ENCODE measurements around the gene TYSND1.
"Not testable (repeated sequence)": the region's sequence is repeated elsewhere in the genome, so short reads cannot be mapped to it uniquely, and the experiment has no call there.

Gene TYSND1, protein sequence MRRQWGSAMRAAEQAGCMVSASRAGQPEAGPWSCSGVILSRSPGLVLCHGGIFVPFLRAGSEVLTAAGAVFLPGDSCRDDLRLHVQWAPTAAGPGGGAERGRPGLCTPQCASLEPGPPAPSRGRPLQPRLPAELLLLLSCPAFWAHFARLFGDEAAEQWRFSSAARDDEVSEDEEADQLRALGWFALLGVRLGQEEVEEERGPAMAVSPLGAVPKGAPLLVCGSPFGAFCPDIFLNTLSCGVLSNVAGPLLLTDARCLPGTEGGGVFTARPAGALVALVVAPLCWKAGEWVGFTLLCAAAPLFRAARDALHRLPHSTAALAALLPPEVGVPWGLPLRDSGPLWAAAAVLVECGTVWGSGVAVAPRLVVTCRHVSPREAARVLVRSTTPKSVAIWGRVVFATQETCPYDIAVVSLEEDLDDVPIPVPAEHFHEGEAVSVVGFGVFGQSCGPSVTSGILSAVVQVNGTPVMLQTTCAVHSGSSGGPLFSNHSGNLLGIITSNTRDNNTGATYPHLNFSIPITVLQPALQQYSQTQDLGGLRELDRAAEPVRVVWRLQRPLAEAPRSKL

DNA sequence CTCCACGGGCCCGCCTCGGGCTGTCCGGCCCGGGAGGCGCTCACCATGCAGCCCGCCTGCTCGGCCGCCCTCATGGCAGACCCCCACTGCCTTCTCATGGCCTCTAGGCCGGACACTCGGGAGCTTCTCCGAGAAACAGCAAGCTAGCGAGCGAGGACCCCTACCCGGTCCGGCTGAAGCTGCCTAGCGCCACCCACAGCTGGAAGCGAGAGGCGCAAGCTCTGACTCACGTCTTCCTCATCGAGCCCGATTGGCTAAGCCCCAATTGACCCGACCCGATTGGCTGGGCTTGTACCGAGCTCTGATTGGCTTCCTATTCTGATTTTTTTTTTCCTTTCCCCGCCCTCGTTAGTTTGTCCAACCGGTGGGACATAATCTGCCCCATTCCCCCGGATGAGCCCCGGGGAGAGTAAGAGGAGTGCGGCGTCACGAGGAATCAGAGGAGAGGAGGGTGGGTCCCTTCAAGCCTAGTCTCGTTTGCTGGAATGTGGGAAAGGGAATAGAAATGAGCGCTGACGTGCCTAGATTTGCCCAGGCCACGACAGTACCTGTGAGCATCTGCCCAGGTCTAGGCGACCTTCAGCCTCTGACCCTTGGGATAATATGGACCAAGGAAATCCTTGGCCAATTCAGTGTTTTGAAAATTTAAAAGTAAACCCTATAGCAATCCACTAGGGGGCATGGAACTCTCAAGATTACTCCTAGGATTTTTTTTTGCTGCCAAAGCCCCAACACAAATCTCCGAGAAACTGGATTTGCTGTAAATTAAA, at the start of gene TYSND1:
Gene TYSND1 (minus strand): TSS at position 212 of the 770 bp plus-strand sequence. CDS start 114 bp downstream, at position 98.
- DNase-seq = peak; percentile 97

DNA sequence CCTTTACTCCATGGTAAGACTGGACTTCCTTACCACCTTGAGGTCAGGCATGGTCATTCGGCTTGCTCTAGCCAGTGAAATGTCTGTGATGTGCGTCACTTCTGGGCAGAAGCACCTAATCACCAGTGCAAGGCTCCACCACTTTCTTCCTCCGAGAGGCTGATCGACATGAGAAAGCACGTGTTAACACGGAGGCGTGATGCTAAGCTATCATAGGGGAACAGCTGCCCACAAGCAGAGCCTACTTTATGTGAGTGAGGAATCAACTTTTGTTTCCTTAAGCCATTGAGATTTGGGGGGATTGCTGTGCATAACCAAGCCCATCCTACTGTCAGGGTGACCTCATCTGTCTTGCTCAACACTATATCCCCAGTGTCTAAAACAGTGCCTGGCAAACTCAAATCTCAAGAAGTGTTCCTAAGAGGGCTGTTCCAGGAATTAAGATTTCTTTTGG, 46.9 kb upstream of the TYSND1 start:
- no peak for DNase-seq

DNA sequence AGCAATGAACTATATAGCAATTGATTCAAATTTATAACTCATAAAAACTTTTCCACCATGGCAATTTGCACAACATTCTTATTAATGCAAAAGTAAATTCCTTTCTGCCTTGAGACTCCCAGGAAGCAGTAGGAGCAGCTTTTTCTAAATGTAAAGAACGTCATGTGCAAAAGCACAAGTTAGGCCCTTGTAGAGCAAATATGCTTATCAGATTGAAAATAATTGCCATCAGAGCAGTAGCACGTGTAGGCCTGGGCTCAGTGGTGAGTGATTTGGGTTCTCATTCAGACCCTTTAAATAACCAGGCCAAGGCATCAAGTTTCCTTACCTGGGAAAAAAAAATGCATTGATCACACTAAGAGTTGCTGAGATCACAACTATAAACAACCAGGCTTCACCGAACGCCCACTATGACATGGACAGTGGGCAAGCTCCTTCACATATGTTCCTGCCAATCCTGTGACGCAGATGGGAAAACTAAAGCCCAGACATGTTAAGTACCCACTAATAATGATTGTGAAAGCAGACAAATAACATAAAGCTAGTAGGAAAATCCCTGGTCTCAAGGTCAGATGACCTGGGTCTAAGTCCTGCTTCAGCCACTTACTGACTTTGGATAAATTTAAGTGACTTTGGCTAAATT, 45.9 kb upstream of the TYSND1 start:
- DNase-seq = no peak

DNA sequence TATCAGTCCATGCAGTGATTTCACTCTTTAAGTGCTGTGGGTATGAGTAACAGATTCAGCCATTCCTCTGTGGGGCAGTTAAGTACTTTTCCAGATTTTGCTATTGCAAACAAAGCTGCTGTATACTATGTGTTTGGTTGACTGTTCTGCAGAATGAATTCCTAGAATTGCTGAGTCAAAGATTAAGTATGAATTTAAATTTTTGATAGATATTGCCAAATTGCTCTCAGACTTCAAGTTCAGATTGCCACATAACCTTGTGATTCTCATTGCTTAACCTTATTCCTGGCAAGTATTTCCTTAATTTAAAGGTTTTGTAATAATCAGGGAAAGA, 45.4 kb upstream of the TYSND1 start:
- no peak for DNase-seq

DNA sequence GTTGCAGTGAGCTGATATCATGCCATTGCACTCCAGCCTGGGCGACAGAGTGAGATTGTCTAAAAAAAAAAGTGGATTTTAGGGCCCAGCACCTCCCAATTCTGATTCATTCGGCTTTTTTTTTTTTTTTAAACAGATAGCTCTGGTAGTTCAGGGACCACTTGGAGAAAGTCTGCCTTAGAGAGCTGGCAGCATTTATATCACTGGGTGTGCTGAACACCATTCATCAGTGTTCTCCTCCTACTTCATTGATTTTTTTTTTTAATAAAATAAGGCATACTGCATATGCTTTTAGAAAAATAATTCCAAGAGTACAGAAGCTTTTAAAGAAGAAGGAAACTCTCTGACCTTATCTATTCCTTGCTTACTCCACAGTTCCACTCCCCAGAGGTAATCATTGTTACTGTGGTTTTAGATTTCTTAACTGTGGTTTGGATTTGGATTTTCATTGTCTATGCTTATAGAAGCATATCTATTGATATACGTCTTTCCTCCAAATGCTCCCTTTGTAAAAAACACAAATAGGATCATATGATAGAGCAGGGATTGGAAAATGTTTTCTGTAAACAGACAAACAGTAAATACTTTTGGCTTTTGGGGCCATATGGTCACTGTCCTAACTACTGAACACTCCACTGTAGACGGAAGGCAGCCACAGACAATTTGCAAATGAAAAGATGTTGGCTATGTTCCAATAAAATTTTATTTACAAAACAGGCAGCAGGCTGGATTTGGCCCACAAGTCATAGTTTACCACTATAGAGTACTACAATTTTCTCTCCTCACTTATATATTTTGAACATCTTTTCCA, 44.9 kb upstream of the TYSND1 start:
- no peak for DNase-seq

DNA sequence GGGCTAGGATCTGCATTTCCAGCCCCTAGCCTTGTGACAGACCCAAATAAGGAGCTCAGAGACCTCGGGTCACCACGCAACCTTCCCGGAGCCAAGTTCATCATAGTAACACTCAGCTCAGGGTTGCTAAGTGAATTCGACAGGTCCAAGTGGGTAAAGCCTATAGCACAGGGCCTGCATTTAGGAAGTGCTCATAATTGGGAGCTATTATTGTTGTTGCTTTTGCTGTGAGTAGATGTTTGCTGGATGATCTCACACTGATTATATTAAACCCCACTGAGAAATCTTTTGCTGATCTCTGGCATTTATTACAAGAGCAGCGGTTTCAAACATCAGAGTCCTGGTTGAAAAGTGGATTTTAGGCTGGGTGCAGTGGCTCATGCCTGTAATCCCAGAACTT, 44.1 kb upstream of the TYSND1 start:
- DNase-seq = no peak

DNA sequence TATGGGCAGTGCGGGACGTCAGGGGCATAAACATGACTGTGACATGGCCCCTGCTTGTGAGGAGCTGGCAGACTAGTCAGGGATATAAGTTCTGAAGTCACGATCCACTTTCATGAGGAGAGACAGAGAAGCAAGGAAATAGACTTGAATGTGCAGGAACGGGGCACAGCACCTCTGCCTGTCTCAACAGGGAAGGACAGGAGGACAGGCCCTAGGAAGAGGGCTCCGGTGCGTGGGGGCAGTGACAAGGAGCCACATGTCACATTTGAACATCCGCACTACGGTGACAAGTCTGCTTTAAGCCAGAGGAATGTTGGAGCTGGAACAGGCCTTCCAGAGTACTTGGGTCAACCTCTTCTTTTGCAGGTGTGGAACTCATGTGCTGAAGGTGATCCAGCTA, 43.6 kb upstream of the TYSND1 start:
- no peak for DNase-seq

DNA sequence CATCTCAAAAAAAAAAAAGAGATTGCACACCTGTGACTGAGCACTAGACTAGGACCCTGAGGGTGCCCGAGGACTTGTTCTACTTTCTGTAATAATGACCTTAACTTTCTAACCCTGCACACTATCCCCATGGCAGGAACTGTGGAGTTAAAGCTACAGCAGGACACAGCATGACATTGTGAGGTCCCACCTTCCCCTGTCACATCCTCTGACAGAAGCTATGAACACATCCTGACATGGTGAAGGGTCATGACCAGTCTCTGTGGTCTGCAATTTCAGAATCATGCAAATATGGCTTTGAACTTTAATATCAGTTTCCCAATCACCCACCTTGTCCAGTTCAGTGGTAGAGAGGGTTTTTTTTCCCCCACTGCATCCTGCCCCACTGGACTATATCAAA, 42.3 kb upstream of the TYSND1 start:
- no peak for DNase-seq

DNA sequence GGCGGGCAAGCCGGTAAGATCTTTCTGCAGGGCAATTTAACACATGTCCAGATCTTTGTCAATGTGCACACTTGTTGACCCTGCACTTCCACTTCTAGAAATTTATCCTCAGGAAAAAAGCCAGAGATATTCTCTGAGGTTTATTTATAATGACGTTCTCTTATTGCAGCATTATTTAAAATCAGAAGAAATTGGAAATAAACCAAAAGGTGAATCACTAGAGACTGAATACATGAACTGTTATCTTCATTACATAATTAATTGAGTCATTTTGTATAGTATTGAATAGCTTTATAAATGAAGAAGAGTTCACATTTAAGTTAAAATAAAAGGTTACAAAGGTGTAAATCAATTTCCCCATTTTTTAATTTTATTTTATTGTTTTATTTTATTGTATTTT, 40.1 kb upstream of the TYSND1 start:
- no peak for DNase-seq

DNA sequence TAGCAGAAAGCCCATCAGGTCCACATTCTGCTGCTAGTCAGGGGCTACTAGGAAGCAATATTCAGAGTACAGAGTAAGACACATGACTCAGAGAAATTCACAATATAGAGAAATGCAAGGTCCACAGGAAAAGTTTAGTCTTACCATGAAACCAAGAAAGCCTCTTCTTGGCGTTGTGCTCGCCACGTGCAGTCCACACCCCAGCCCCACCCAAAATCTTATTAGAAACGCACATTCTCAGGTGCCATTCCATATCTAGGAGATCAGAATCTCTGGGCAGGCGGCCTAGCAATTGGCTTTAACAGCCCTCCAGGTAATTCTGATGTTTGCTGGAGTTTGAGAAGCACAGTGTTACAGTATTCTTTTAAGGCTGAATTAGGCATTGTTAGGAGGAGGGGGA, 39.6 kb upstream of the TYSND1 start:
- no peak for DNase-seq

DNA sequence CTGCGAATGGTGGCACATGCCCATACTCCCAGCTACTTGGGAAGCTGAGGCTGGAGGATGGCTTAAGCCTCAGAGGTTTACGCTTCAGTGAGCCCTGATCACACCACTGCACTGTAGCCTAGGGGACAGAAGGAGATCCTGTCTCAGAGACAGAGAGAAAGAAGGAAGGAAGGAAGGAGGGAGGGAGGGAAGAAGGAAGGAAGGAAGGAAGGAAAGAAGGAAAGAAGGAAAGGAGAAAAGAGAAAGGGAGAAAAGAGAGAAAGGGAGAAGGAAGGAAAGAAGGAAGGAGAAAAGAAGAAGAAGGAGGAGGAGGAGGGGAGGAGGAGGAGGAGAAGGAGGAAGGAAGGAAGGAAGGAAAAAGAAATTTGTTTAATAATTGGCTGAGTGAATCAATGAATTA, 36.8 kb upstream of the TYSND1 start:
- DNase-seq = no peak

DNA sequence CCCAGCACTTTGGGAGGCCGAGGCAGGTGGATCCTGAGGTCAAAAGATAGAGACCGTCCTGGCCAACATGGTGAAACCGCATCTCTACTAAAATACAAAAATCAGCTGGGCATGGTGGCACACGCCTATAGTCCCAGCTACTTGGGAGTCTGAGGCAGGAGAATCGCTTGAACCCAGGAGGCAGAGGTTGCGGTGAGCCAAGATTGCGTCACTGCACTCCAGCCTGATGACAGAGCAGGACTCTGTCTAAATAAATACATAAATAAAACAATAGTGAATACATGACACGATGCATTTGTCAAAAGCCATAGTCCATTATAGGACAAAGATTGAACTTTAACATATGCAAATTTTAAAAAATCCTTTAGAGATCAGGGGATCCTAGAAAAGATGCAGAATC, 32.7 kb upstream of the TYSND1 start:
- not testable (repeated sequence) for DNase-seq

DNA sequence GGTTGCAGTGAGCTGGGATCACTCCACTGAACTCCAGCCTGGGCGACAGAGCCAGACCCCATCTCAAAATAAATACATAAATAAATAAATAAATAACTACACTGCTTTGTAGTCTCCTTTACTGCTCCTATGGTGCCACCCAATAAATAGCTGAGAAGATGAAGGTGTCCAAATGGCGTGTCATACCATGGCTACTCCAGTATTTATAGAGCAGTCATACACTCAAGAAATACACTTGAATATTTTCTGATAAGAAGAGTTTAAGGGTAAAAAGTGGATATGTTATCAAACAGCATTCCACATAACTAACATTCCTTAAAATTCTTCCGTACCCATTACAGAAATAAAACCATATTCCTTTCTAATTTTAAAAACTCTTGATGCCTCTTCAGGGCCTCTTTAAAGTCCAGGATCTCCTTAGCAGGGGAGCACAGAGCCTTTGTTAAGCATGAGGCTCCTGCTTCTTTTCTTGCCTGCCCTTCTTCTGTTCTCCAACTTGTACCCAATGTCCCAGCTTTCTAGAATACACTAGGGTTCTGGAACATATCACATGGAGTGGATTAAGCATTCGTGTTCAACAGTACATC, 31.7 kb upstream of the TYSND1 start:
- no peak for DNase-seq

DNA sequence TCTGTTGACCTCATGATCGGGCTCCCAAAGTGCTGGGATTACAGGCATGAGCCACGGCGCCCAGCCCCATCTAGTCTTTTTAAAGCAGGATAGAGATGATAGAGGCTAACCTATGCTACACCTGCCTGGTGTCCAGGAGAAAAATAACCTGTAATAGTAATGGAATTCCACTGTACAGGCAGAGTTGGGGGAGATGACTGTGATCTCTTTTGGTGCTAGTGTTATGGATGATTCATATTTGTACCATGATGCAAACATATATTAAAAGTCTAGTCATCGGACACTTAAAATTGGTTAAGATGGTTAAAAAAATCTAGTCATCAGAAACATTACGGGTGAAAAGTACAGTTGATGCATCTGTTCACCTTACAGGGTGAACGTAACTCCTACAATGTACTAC, 29.9 kb upstream of the TYSND1 start:
- no peak for DNase-seq

DNA sequence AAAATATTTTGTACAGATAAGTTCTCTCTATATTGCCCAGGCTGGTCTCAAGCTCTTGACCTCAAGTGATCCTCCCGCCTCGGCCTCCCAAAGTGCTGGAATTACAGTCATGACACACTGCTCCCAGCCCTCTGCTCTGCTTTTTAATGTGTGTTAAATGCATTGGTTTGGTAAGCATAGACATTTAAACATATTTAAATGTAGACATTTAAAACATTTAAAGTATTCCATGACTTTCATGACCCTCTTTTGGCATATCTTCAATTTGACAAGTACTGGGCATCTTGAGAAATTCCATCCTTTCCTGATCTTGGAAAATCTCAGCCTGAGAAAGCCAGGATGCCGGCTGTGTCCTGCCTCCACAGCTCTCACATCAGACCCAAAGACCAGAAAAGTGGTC, 29.0 kb upstream of the TYSND1 start:
- no peak for DNase-seq

DNA sequence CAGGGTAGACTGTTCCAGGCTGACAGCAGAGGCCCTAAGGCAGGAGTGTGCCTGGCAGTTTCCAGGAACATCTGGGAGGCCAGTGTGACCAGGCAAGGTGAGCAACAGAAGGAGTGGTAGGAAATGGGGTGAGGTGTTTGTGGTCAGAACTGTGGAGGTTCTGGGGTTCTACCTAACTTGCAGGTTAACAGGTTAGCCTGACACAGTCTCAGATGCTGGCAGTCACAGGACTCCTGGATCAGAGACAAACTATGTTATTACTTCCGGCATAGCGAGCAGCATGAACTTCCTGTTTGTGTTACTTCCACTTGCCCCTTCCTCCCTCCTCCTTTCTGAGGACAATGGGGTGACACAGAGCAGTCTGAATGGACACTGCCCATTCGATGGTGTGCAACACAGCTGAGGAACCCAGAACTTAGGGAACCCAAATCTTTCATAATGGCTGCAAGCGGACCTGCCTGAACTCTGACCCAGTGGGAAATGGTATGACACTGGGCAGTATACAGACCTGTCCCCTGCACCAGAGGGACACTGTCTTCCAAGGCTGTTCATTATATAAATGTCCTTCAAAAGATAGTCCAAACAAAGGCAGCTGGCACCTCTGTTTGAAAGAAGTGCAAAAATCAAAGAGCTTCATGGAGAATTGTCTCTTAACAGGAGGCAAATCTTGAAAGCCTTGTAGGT, 27.7 kb upstream of the TYSND1 start:
- no peak for DNase-seq

DNA sequence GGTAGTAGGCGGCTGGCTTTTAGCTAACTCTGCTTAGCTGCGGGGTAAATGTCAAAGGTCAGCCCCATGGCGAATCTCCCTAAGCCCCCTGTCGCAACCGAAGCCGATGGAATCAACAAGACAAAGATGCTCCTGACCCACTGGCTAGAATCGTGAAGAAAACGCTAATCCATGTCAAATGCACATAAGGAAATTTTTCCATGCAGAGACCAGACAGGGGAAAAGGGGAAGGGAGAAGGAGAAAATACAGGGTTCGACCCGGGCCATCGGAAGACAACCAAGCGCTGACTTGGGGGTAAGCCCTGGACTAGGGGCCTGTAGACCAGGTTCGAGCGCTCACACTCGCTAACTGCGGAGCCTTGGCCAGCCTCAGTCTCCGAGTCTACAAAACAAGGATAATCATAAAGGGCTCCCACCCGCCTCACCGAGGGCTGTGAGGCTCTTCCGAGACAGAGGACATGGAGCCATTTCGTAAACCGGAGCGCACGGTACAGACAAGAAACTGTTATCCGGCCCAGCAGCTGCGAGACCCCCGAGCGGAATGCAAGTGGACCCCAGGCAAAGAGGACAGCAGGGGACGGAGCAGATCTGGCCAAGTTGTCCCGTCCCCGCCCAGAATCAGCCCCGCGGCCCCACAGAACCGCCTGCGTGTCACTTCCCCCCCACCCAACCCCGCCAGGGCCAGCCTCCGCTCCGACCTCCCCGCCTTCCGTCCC, 23.3 kb upstream of the TYSND1 start:
- no peak for DNase-seq

DNA sequence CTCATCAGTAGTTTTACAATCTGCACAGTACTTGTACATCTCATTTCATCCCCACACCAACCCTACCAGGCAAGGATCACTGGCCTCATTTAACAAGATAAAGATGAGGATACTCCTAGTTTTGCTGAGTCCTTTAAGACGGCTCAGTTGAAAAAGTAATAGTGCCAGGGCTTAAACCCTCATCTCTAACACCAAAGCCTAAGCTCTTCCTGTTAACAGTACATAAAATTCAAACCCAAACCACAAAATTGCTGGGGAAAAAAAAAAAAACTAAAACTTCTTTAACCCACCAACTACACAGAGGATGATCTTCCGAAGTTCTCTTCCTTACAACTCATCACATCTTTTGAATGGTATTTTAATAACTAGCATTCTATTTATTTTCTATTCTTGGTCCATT, 22.5 kb upstream of the TYSND1 start:
- DNase-seq = peak; percentile 17

DNA sequence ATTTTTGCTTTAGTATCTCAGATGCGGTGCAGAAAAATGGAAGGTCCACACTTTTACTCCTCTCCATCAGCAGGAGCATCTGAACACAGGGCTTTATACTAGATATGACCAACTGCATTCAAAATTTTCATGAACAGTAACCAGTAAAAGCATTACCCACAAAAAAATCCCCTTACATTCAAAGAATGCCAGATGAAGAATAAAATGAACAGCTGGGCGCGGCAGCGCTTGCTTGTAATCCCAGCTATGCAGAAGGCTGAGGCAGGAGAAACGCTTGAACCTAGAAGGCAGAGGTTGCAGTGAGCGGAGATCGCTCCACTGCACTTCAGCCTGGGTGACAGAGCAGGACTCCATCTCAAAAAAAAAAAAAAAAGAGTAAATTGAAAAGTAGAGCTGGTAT, 20.7 kb upstream of the TYSND1 start:
- no peak for DNase-seq

DNA sequence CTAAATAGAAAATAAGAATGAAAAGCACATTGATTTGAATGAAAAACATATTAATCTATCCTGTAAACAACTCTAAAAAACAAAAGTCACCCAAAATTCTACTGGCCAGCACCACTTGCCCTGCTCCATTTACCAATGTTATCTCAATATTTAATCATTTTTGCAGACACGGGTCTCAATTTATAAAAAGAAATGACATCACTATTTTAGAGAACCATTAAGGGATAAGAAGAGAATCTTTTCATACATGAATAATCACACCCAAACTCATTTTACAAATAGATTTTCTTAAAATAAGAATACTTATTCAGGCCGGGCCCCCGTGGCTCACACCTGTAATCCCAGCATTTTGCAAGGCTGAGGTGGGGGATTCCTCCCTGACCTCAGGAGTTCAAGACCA, 19.9 kb upstream of the TYSND1 start:
- DNase-seq = no peak

DNA sequence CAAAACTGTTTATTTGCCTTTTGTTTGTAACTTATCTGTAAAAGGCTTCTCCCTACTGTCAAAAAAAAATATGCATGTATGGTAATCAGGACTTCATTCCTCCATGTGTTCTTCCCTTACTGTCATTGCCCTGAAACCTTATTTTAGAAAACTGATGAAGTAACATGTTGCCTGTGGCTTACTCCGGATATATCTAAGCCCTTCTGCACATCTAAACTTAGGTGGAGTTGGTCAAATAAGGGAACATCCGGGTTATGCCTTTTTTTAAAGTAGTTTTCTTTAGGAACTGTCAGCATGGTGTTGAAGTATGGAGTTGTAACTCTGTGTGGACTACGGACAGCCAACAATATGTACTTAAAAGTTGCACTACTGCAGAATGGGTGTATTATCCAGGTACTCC, 17.7 kb upstream of the TYSND1 start:
- no peak for DNase-seq

Measured in KG1 (cell line).